ENCODE data around the gene RANGAP1. TPM values are rescaled to one million over a fixed set of nuclear protein-coding genes. Genes with fewer than 3 reads are reported as not detected.
A peak's percentile ranks its signal among the peaks of the same experiment; 100 is the strongest.
"Not testable (repeated sequence)": the region's sequence is repeated elsewhere in the genome, so short reads cannot be mapped to it uniquely, and the experiment has no call there.

The RANGAP1 gene
- total RNA-seq, 1 experiment from 2014 or later, result 60.7 TPM

DNA sequence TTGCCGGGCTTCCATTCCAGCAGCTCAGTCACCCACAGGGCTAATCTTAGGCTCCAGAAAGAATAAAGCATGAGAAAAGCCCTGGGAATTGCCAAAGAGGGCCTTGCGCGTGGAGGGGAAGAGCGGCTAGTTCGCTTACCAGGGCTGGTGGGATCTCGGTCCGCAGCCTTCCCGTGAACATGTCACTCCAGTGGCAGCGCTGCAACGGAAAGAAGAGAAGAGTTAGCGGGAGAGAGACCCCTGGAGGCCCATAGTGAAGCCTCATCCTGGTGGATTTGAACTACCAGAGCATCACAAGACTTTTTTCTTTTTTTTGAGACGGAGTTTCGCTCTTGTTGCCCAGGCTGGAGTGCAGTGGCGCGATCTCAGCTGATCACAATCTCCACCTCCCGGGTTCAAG lies 18.0 kb downstream of the RANGAP1 start:
- in situ Hi-C loops (cut with HindIII; ENCODE audit: low pct_unique_long_range_greater_than_20kb, low sequenced_read_pairs), result no loop called here
- DNase-seq (ENCODE audit: low read depth, low spot score), result no peak

DNA sequence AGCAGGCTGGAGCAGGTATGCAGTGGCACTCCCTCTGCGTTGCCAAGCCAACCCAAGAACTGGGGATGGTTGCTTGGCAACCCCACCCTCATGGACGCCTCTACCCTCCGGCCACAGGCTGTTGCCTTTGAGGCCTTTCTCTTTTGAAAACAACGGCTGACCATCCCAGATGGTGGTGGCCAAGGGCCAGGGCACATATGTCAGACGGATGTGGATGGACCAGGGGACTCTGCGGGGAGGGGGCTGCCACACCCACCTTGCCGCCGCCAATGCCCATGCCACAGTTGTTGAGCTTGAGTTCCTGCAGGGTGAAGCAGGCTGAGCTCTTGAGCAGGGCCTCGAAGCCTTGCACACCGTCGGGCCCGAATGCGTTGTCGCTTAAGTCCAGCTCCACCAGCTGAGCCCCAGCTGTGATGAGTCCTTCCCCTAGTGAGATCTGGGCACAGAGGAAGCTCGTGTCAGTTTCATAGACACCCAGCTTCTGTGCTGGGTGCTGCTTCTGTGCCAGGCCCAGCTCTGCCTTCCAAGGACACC lies 21.5 kb downstream of the RANGAP1 start:
- in situ Hi-C loops (cut with HindIII; ENCODE audit: low pct_unique_long_range_greater_than_20kb, low sequenced_read_pairs), result no loop called here
- no peak for DNase-seq (ENCODE audit: low read depth, low spot score)

DNA sequence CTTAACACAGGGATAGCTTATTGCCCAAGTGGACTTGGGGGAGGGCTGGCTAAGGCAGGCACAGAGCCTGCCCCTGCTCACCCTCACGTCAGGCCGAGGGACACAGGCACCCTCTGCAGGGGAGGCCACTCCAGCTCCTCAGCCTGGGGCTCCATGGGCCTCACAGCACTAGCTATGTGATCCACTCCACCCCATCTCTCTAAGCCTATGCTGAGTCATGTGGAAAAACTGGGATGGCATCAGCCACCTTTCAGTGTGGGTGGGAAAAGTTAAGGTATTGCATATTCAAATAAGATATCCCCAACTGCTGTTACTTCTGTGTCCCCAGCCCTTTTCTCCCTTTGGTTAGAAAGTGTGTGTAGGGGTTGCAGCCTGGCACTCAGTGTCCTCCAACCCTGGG lies 22.3 kb downstream of the RANGAP1 start:
- in situ Hi-C loops (cut with HindIII; ENCODE audit: low pct_unique_long_range_greater_than_20kb, low sequenced_read_pairs), result no loop called here
- no peak for DNase-seq (ENCODE audit: low read depth, low spot score)

DNA sequence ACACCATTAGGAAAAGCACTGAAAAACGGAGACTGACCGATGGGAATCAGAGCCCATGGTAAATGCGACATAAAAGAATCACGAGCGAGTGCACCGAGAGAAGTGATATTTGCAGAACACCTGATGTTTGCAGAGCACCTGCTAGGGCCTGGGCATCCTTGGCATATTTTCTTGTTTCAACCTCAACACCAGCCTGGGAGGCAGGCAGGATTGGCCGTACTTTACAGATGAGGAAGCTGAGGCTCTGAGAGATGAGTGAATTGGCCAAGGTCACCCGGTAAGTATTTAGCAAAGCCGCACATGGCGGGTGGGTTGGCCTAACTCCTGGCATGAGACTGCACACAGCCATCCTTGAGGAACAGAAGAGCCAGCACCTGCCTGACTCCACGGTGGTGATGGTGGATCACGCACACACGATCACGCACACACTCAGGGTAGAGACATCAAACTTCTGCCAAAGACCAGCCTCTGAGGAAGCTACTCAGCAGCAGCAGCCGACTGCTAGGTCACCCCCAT lies 23.7 kb downstream of the RANGAP1 start:
- DNase-seq (ENCODE audit: low read depth, low spot score), result no peak
- in situ Hi-C loops (cut with HindIII; ENCODE audit: low pct_unique_long_range_greater_than_20kb, low sequenced_read_pairs), result no loop called here

DNA sequence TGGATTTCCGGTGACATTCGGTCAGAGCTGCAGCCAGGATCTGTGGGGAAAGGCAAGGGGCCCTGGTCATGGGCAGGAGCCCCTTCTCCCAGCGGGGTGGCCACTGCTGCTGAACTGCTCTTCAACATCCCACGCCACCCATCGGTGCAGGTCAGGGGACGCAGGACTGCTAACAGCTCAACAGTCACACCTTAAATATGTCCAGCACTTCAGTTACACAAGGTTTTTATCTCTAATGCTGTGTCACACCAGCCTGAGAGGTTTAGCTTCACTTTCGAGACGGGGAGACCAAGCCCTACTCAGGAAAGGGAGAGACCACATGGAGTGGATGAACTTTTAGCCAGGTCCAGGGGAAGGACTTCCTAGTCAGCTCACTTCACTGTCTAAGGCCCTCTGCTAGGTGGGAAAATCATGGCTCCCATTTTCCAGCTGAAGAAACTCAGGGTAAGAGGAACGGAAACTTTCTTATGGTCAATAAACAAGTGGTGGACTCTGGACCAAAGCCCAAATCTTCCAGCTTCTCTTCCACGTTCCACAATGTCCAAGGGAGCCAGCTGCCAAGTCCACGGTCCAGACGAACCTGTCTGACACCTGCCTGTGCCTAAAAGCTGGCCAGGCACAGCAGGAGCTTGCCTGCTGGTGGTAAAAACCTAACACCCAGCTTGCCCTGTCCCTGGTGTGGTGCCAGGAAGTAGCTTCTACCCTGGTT lies 24.3 kb downstream of the RANGAP1 start:
- in situ Hi-C loops (cut with HindIII; ENCODE audit: low pct_unique_long_range_greater_than_20kb, low sequenced_read_pairs), result no loop called here
- no peak for DNase-seq (ENCODE audit: low read depth, low spot score)

DNA sequence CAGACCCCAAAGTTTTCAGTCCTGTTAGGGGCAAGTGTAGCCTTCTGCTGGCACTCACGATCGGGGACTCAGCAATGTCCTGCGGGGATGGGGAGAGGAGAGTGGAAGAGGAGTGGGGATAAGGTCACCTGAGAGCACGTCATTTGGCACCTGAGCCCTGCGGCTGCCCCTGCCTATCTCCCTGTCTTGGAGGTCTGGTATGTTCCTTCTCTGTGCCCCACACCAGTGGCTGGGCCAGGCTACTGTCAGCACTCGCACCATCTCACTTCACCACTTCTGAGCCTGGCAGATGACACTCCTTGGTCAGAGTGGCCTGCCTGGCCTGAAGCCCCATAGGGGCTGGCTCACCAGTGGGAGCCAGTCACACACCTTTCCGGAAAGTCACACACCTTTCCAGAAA lies 25.1 kb downstream of the RANGAP1 start:
- no peak for DNase-seq (ENCODE audit: low read depth, low spot score)
- in situ Hi-C loops (cut with HindIII; ENCODE audit: low pct_unique_long_range_greater_than_20kb, low sequenced_read_pairs), result no loop called here

DNA sequence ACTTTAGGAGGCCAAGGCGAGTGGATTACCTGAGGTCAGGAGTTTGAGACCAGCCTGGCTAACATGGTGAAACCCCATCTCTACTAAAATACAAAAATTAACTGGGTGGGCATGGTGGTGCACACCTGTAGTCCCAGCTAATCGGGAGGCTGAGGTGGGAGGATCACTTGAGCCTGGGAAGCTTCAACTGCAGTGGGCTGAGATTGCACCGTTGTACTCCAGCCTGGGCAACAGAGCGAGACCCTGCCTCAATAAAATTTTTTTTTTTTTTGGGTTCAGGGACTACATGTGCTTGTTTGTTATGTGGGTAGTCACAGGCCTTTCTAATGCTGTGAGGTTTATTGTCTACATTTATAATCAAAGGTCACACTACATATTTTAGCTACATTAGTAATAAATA lies 26.2 kb downstream of the RANGAP1 start:
- in situ Hi-C loops (cut with HindIII; ENCODE audit: low pct_unique_long_range_greater_than_20kb, low sequenced_read_pairs); DNase-seq (ENCODE audit: low read depth, low spot score): not testable (repeated sequence)

DNA sequence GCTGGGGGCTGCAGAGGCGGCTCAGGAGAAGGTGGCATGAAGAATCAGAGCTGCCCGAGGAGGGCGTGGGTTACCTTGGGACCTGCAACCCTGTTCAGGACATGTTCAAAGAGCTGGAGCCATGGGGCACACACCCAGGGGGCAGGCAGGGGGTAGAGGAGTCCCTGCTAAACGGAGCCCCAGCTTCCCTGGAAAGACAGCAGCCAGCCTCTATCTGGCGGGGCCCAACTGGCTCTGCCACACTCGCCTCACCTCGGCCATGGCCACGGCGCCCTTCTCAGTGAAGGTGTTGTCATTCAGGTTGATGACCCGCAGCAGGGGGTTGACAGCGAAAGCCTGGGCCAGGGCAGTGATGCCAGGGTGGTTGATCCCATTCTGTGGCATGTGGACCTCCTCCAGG lies 28.3 kb downstream of the RANGAP1 start:
- no peak for DNase-seq (ENCODE audit: low read depth, low spot score)
- in situ Hi-C loops (cut with HindIII; ENCODE audit: low pct_unique_long_range_greater_than_20kb, low sequenced_read_pairs), result no loop called here

DNA sequence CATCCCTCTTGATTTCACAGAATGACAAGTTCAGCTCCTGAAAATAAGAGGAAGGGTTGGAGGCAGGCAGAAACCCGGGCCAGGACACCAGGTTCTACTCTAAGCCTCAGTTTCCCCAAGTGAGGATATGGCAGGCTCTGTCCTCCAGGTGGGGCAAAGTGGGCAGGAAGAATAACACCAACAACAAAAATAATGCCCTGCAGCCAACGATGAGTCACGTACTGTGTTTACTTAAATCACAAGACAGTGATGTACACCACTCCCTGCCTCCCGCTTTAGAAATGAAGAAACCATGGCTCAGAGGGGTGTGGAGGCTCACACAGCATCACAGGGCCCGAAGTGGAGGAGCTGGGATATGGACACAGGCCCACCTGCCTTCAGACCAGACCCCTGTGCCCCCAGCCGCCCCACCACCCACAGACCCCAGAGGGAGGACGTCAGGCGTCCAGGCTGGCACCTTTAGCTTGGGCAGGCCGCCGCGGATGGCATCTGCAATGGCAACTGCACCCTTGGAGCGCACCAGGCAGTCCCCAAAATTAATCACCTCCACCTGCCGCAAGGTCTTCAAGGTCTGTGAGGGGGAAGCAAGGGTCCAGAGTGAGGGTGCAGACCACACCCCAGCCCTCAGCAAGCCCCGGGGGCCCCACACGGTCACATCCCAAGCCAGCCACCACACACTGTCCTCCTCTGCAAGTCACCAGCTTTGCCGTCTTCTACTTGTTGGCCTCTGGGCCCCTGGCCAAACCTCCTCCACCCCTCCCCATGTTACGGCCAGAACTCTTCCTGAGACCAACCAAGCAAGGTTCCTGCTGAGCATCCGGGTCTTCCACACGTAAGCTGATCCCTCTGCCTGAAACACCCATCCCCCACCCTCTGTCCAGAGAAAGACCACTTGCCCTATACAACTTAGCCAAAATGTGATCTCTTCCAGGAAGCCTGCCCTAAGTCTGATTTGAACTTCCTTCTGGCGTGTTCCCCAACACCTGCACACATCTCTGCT lies 29.4 kb downstream of the RANGAP1 start:
- in situ Hi-C loops (cut with HindIII; ENCODE audit: low pct_unique_long_range_greater_than_20kb, low sequenced_read_pairs), result no loop called here
- peak; percentile 57 for DNase-seq (ENCODE audit: low read depth, low spot score)

DNA sequence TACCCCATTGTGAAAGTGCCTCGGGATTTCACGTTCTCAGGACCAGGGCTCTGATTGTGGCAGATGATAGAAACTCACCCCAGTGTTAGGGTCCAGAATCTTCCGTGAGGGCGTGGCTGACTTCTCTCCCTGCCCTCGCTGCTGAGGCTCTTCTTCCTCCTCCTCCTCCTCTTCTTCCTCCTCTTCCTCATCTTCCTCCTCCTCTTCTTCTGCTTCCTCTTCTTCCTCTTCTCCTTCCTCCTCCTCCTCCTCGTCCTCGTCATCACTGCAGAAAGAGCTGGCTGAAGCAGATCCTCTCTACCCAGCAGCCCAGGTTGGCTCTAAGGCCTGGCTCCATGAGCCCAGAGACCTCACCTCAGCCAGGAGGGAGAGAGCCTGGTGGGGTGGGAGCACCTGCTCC lies 31.8 kb downstream of the RANGAP1 start:
- in situ Hi-C loops (cut with HindIII; ENCODE audit: low pct_unique_long_range_greater_than_20kb, low sequenced_read_pairs), result no loop called here
- DNase-seq (ENCODE audit: low read depth, low spot score), result no peak

DNA sequence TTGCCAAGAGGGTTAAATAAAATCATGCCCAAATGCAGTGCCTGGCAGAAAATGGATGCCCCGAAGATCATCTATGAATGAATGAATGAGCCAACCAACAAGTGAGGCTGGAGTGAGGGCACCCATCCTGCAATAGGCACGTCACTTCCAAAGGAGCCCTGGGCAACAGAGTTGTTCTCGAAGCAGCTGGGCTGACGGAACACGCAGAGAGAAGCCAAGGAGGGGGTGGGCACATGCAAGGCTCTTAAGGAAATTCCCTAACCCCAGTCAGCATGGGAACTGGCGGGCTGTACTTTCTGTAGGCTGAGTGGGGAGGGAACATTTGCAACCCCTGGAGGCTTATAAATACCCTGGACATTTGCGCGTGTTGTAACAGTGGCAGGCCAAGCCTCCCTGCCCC lies 33.6 kb downstream of the RANGAP1 start:
- DNase-seq (ENCODE audit: low read depth, low spot score), result no peak
- in situ Hi-C loops (cut with HindIII; ENCODE audit: low pct_unique_long_range_greater_than_20kb, low sequenced_read_pairs), result no loop called here

DNA sequence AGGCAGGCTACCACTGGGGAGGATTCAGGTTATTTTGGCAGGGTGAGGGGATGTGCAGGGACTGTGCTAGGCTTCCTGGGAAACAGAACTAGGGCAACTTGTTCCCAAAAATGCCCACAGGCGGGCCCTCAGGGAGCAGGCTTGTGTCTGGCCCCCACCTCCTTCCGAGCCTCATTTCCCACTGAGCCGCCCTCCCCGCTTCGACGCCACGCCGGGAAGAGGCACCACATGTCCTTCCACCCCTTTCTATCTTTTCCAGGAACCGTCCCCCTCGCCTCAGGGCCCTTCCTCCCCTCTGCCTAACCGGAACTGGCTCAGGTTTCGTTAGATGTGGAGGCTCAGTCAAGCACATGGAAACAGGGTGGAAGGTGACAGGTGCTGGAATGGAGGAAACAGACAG lies 35.9 kb downstream of the RANGAP1 start:
- no peak for DNase-seq (ENCODE audit: low read depth, low spot score)
- in situ Hi-C loops (cut with HindIII; ENCODE audit: low pct_unique_long_range_greater_than_20kb, low sequenced_read_pairs), result no loop called here

DNA sequence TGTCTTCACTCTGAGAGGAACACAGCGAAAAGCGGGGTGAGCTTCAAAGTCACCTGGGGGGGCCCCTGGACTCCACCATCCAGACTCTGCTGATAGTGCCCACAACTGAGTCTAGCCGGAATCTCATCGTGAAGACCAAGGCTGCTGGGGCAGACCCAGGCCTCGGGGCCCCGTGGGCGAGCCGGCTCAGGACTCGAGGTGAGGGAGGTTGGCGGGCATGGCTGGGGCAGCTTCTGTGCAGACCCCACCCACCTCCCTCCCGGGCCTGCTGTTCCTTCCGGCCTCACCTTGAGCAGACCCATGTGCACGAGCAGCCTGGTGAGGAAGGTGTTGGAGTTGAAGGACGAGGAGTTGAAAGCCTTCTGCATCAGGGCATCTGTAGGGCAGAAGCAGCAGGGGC lies 36.5 kb downstream of the RANGAP1 start:
- in situ Hi-C loops (cut with HindIII; ENCODE audit: low pct_unique_long_range_greater_than_20kb, low sequenced_read_pairs), result no loop called here

DNA sequence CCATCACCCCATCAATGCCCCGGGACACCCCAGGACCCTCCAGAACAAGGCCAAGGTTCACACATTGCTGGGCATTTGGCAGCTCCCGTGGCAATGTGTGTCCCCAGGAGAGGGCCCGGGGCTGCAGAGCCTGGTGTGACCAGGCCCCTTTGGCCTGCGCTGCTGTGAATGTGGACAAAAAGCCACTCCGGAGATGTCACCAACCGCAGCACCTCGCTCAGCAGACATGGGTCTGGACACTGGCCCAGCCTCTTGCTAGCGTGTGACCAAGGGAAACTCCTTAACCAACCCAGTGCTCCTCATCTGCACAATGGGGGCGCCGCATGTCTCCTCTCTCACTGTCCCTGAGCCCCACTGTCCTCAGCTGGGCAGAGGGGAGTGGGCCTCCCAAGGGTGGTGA lies 37.2 kb downstream of the RANGAP1 start:
- in situ Hi-C loops (cut with HindIII; ENCODE audit: low pct_unique_long_range_greater_than_20kb, low sequenced_read_pairs), result no loop called here
- no peak for DNase-seq (ENCODE audit: low read depth, low spot score)

More for the DNA sequence above, 36.5 kb downstream of the RANGAP1 start:
- no peak for DNase-seq (ENCODE audit: low read depth, low spot score)

DNA sequence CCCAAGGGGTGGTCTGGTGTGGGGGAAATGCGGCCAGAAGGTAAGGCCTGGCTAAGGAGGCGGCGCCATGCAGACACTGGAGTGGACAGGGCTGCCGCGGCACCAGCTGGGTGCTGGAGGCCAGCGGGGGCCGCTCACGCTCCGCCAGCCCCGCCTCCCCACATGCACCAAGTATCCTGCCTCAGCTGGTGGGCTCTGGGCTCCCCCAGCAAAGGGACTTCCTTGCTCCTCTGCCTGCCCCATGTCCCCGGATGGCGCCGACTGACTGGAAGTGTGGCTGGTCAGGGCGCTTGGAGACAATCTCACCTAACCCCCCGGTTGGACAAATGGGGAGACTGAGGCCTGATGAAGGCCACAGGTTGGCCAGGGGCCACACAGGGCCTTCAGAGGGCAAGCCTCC lies 37.7 kb downstream of the RANGAP1 start:
- in situ Hi-C loops (cut with HindIII; ENCODE audit: low pct_unique_long_range_greater_than_20kb, low sequenced_read_pairs), result no loop called here
- no peak for DNase-seq (ENCODE audit: low read depth, low spot score)

DNA sequence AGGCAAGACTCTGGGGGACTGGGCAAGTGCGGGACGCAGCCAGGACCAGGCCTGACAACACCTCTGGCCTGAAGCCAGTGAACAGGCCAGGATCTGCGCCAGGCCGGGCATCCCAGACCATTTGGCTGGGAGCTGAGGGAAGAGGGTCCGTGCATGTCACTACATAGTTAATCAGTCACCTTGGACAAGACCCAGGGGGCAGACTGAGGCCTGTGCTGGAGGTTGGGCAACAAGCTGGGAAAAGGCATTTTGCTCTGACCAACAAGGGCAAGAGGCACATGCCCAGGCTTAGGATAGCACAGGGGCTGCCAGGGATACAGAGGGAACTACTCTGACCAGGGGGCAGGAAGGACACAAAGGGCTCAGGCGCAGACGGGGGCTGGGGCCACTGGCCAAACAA lies 38.3 kb downstream of the RANGAP1 start:
- in situ Hi-C loops (cut with HindIII; ENCODE audit: low pct_unique_long_range_greater_than_20kb, low sequenced_read_pairs), result no loop called here
- DNase-seq (ENCODE audit: low read depth, low spot score), result no peak

DNA sequence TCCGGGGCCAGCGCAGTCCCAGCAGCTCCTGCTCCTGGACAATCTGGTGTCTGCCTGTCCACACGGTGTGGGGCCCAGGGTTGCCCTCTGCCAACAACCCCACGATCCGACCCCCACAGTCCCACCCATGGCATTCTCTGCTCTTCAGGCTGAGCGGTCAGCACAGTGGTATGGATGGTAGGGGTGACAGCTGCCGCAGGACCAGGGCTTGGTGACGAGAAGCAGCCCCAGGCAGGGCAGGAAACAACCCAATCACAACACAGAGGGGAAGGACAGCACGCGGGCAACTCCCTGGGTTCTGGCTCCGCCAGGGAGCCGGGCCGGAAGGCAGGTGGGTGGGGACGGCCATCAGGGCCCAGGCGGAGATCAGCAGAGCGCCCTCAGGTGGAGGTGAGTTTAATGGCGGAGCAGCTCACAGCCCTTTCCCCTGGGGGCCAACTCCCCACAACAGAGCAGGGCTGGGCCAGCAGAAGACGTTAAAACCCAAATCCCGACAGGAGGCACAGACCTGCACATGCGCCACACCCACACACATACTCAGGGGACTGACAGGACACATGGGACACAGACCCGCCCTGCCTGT lies 40.0 kb downstream of the RANGAP1 start:
- no peak for DNase-seq (ENCODE audit: low read depth, low spot score)
- in situ Hi-C loops (cut with HindIII; ENCODE audit: low pct_unique_long_range_greater_than_20kb, low sequenced_read_pairs), result no loop called here

DNA sequence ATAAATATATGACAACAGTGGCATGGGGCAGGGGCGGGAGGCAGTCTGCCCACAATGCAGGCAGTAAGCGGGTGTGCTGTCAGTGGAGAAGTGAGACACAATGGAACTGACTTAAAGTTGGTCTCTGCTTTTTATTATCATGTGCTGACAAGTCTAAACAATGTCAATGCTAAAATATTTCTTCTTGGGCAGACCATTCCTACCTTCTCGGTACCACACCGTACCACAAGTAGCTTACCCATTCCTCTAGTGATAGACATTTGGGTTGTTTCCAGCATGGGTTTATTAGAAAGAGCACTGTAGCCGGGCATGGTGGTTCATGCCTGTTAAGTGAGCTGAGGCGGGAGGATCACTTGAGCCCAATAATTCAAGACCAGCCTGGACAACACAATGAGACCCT lies 42.6 kb downstream of the RANGAP1 start:
- in situ Hi-C loops (cut with HindIII; ENCODE audit: low pct_unique_long_range_greater_than_20kb, low sequenced_read_pairs), result no loop called here
- DNase-seq (ENCODE audit: low read depth, low spot score), result no peak
